ENCODE results near the gene LBP. TPM values are rescaled to one million over a fixed set of nuclear protein-coding genes. Genes with fewer than 3 reads are reported as not detected.
A peak's percentile ranks its signal among the peaks of the same experiment; 100 is the strongest.

LBP gene
- total RNA-seq, 1 experiment from 2014 or later = 0.15 TPM

GRCh38 chr20:38387953-38388352 is 41.7 kb downstream of the LBP start:
- CTCF ChIA-PET = interaction anchor here (0.6 kb wide), 1 partner anchor 30 kb away, joined by 8 read pairs; no protein-coding TSS in a partner anchor
- ATAC-seq (no peak), DNase-seq (ENCODE audit: low read depth, low spot score) (no peak)
- Histone ChIP-seq H3K9me3 (ENCODE audit: control insufficient read depth, insufficient read depth, low read depth, low read length) (no peaks in the 10 kb centered on the region), H3K36me3 (ENCODE audit: control insufficient read depth, insufficient read depth, low read length) (no peaks in the 10 kb centered on the region), H3K4me1 (ENCODE audit: control insufficient read depth, insufficient read depth, low read length) (no peaks in the 10 kb centered on the region), H3K27me3 (ENCODE audit: control insufficient read depth, insufficient read depth, low read length) (peaks cover 2% of the 10 kb centered on the region), H3K27ac (ENCODE audit: low read length) (no peak overlapping the region), H3K4me3 (ENCODE audit: low read depth in 2 of 2, low read length in 2 of 2) (no peak overlapping the region)
- intact Hi-C loops (cut with micrococcal nuclease; ENCODE audit: unreplicated experiment) (no loop called here), in situ Hi-C loops (cut with HindIII; ENCODE audit: low pct_unique_long_range_greater_than_20kb, low sequenced_read_pairs) (no loop called here)
- POLR2A ChIA-PET = no interaction called here
- BruUV-seq (replicated peaks) = no TSS peak
- TF ChIP-seq CTCF (IDR thresholded peaks at IDR 0.05) = peak; percentile 42
- no peak for TF ChIP-seq SIN3A (IDR thresholded peaks at IDR 0.05; ENCODE audit: borderline replicate concordance, insufficient read depth, low read depth, low read length)

GRCh38 chr20:38392356-38392755 is 46.1 kb downstream of the LBP start:
- H3K9me3 ChIP-seq (ENCODE audit: control insufficient read depth, insufficient read depth, low read depth, low read length) = no peaks in the 10 kb centered on the region
- TF ChIP-seq SIN3A (IDR thresholded peaks at IDR 0.05; ENCODE audit: borderline replicate concordance, insufficient read depth, low read depth, low read length) = no peak
- TF ChIP-seq POLR2AphosphoS5 (IDR thresholded peaks at IDR 0.05; ENCODE audit: low read depth, low read length) = no peak
- TF ChIP-seq REST (IDR thresholded peaks at IDR 0.05; ENCODE audit: insufficient read depth in 1 of 2, low read depth in 2 of 2, low read length in 1 of 2) = no peak
- no peak for TF ChIP-seq TCF7L2 (IDR thresholded peaks at IDR 0.05; ENCODE audit: low read depth, low read length)
- no peak for TF ChIP-seq CTCF (IDR thresholded peaks at IDR 0.05)
- H3K36me3 ChIP-seq (ENCODE audit: control insufficient read depth, insufficient read depth, low read length) = no peaks in the 10 kb centered on the region
- CTCF ChIA-PET = no interaction called here
- no peak overlapping the region for H3K4me3 ChIP-seq (ENCODE audit: low read depth in 2 of 2, low read length in 2 of 2)
- intact Hi-C loops (cut with micrococcal nuclease; ENCODE audit: unreplicated experiment) (no loop called here), in situ Hi-C loops (cut with HindIII; ENCODE audit: low pct_unique_long_range_greater_than_20kb, low sequenced_read_pairs) (no loop called here)
- DNase-seq (ENCODE audit: low read depth, low spot score) (no peak), ATAC-seq (0 out of 2 replicates have a peak, but pooled peaks have one; percentile 58)
- POLR2A ChIA-PET = no interaction called here
- H3K27me3 ChIP-seq (ENCODE audit: control insufficient read depth, insufficient read depth, low read length) = no peaks in the 10 kb centered on the region; the same call in none of the 2 replicates
- no peaks in the 10 kb centered on the region for H3K4me1 ChIP-seq (ENCODE audit: control insufficient read depth, insufficient read depth, low read length)
- no TSS peak for BruUV-seq (replicated peaks)
- H3K27ac ChIP-seq (ENCODE audit: low read length) = no peak overlapping the region
